ENCODE results near the gene HOXD12.

GRCh38 chr2:176082824-176083751 lies 16.5 kb upstream of the HOXD12 start:
- TF ChIP-seq POLR2A (IDR thresholded peaks at IDR 0.05) (no peak), CTCF (IDR thresholded peaks at IDR 0.05) (no peak), POLR2AphosphoS5 (IDR thresholded peaks at IDR 0.05) (no peak), EP300 (IDR thresholded peaks at IDR 0.05; ENCODE audit: low read depth) (no peak)

Data from transverse colon (tissue), 4 donors.